ENCODE results near the gene CDH23. TPM values are rescaled to one million over a fixed set of nuclear protein-coding genes. Genes with fewer than 3 reads are reported as not detected.

CDH23 gene
- total and polyA plus RNA-seq, 2 of the 8 experiments (the other 6 are each of a cell fraction or from before 2014, with no cell fraction given) = 1.9 to 4.9 TPM

- Histone ChIP-seq H2BK120ac (replicated peaks; ENCODE audit: low read depth, low read length) (no peak overlapping the region), H4K8ac (ENCODE audit: extremely low read depth, insufficient read depth, low read length) (no peak overlapping the region), H2AK5ac (ENCODE audit: low read depth, low read length) (no peak overlapping the region), H3K23me2 (ENCODE audit: low read depth, low read length) (no peaks in the 10 kb centered on the region), H3K4me2 (ENCODE audit: insufficient read depth in 1 of 2, low read depth in 2 of 2, low read length in 2 of 2) (no peak overlapping the region), H3K36me3 (ENCODE audit: control insufficient read depth in 2 of 4, insufficient read depth in 4 of 4, low read length in 3 of 4) (peaks cover 0 to 13% (median 1%) of the 10 kb centered on the region in 4 experiments; a peak in 3 of 8 replicates), H2AFZ (ENCODE audit: low read length) (no peak overlapping the region), H3K23ac (ENCODE audit: insufficient read length) (no peak overlapping the region), H3K9me3 (ENCODE audit: insufficient read depth in 2 of 2, low read depth in 1 of 2, low read length in 1 of 2) (no peaks in the 10 kb centered on the region), H3K27ac (ENCODE audit: low read depth, low read length) (no peak overlapping the region), H2BK5ac (ENCODE audit: low read depth, low read length) (no peak overlapping the region), H3K14ac (ENCODE audit: insufficient read length) (no peak overlapping the region), H3K18ac (ENCODE audit: extremely low read depth, low read length) (no peak overlapping the region), H2BK20ac (ENCODE audit: low read length) (no peak overlapping the region), H3K4me3 (ENCODE audit: extremely low read depth in 1 of 4, insufficient read depth in 2 of 4, low read depth in 3 of 4, low read length in 4 of 4) (no peak overlapping the region), H3K79me2 (ENCODE audit: control insufficient read depth in 1 of 2, insufficient read depth in 2 of 2, low read length in 2 of 2) (no peaks in the 10 kb centered on the region), H4K20me1 (replicated peaks in 1 of 2; ENCODE audit: control insufficient read depth in 1 of 2, insufficient read depth in 2 of 2, low read length in 2 of 2) (peaks cover 3 to 6% of the 10 kb centered on the region in 2 experiments), H3K4me1 (replicated peaks in 1 of 4; ENCODE audit: control insufficient read depth in 3 of 4, insufficient read depth in 4 of 4, low read length in 3 of 4) (peaks cover 0 to 12% (median 6%) of the 10 kb centered on the region in 4 experiments; a peak in 3 of 7 replicates), H2BK12ac (ENCODE audit: low read depth, low read length) (no peak overlapping the region), H3K4ac (replicated peaks; ENCODE audit: insufficient read length, low read depth, low read length) (no peak overlapping the region), H3K27me3 (replicated peaks in 1 of 4; ENCODE audit: control insufficient read depth in 3 of 4, extremely low read depth in 1 of 4, insufficient read depth in 3 of 4, low read length in 3 of 4) (no peaks in the 10 kb centered on the region), H2BK15ac (ENCODE audit: low read length) (no peak overlapping the region), H4K5ac (ENCODE audit: insufficient read length, low read depth, low read length) (no peak overlapping the region), H3K9ac (replicated peaks in 1 of 4; ENCODE audit: extremely low read depth in 1 of 4, low read depth in 3 of 4, low read length in 3 of 4) (no peak overlapping the region), H3K56ac (replicated peaks; ENCODE audit: insufficient read length, low read depth, low read length) (no peak overlapping the region), H3K79me1 (ENCODE audit: low read depth, low read length) (no peaks in the 10 kb centered on the region), H4K91ac (replicated peaks; ENCODE audit: insufficient read length, low read length) (no peak overlapping the region)
- TF ChIP-seq SUZ12 (IDR thresholded peaks at IDR 0.05; ENCODE audit: low read length) (no peak), RAD21 (IDR thresholded peaks at IDR 0.05 in 1 of 2, conservative IDR thresholded peaks at IDR 0.05 in 1 of 2; ENCODE audit: low read depth in 2 of 2, low read length in 2 of 2) (no peak), RBBP5 (IDR thresholded peaks at IDR 0.05; ENCODE audit: borderline replicate concordance, low read depth, low read length) (no peak), RNF2 (IDR thresholded peaks at IDR 0.05; ENCODE audit: borderline replicate concordance, low read depth, low read length, missing control alignments, poor library complexity, severe bottlenecking) (no peak), KDM5A (IDR thresholded peaks at IDR 0.05; ENCODE audit: low read length) (no peak), TEAD4 (IDR thresholded peaks at IDR 0.05; ENCODE audit: low read depth, low read length) (no peak), FOSL1 (IDR thresholded peaks at IDR 0.05; ENCODE audit: insufficient read depth, low read depth, low read length) (no peak), KDM1A (IDR thresholded peaks at IDR 0.05; ENCODE audit: borderline replicate concordance, low read length) (no peak)
- ChIA-PET POLR2A (ENCODE audit: partially characterized antibody) (no interaction called here), CTCF (ENCODE audit: partially characterized antibody) (interaction anchor here (0.6 to 2.8 kb wide), 5 partner anchors 10 to 190 kb away, joined by 3 to 16 read pairs (median 4); no protein-coding TSS in a partner anchor)
- WGBS, 2 experiments (ENCODE audit: extremely low coverage in 1 of 2, insufficient coverage in 1 of 2, insufficient read length in 1 of 2, insufficient replicate concordance in 2 of 2, low coverage in 1 of 2, low lambda C conversion rate in 2 of 2, missing lambda C conversion rate in 1 of 2) = 69% methylated on average over 9 of the region's 9 CpGs; no CpG with 5 or more reads in 1 of the 2 experiments
- DNase-seq (ENCODE audit: low read depth in 1 of 2, low spot score in 2 of 2) (no peak), FAIRE-seq (no peak)
Measured at GRCh38 chr10:71353639-71354038, 43.1 kb upstream of the CDH23 start.
